Loucy (cell line): Measurements from ENCODE around the gene ALMS1.

Experiments used
- H2AFZ ChIP-seq: fragments of 200-600 bp; sonication (generic); 2 replicates; pipeline ENCODE4 v1.6.0; 2016; ENCODE audit warnings: antibody characterized with exemption, mild to moderate bottlenecking, low read length, moderate library complexity
- H3F3A ChIP-seq: fragments of 200-600 bp; 2 replicates; pipeline ENCODE4 v1.6.0; 2016; ENCODE audit warnings: antibody characterized with exemption, low read depth, mild to moderate bottlenecking
- H3K27me3 ChIP-seq: fragments of 200-600 bp; sonication (generic); 2 replicates; pipeline ENCODE4 v1.6.1; 2014; ENCODE audit warnings: low read length, mild to moderate bottlenecking; ENCODE audit not compliant: insufficient read depth, poor library complexity, severe bottlenecking
- H3K36me3 ChIP-seq: fragments of 200-600 bp; sonication (generic); 2 replicates; pipeline ENCODE4 v1.6.1; 2016; ENCODE audit warnings: low read length; ENCODE audit not compliant: insufficient read depth
- H3K4me1 ChIP-seq: fragments of 200-600 bp; sonication (generic); 2 replicates; pipeline ENCODE4 v1.5.1; 2014; ENCODE audit warnings: low read length, mild to moderate bottlenecking; ENCODE audit not compliant: insufficient read depth, poor library complexity, severe bottlenecking
- H3K4me2 ChIP-seq: fragments of 200-600 bp; sonication (generic); 2 replicates; pipeline ENCODE4 v1.6.0; 2014; ENCODE audit warnings: antibody characterized with exemption, low read length, low read depth, mild to moderate bottlenecking; ENCODE audit not compliant: poor library complexity, severe bottlenecking
- H3K4me3 ChIP-seq: fragments of 200-600 bp; sonication (generic); 2 replicates; pipeline ENCODE4 v1.5.1; 2014; ENCODE audit warnings: low read length, mild to moderate bottlenecking, mixed read lengths; ENCODE audit not compliant: poor library complexity, severe bottlenecking
- H3K79me2 ChIP-seq: fragments of 200-600 bp; sonication (generic); 2 replicates; pipeline ENCODE4 v1.6.1; 2014; ENCODE audit warnings: low read length; ENCODE audit not compliant: insufficient read depth
- H3K9ac ChIP-seq: fragments of 200-600 bp; sonication (generic); 2 replicates; pipeline ENCODE4 v1.6.0; 2014; ENCODE audit warnings: mild to moderate bottlenecking, low read depth, low read length, moderate library complexity; ENCODE audit not compliant: poor library complexity, severe bottlenecking
- H3K9me2 ChIP-seq: fragments of 200-600 bp; sonication (generic); replicated peaks from 2 replicates; pipeline ENCODE4 v1.6.1; 2016; ENCODE audit warnings: low read depth, low read length, mixed read lengths
- H3K9me3 ChIP-seq: fragments of 200-600 bp; sonication (generic); 2 replicates; pipeline ENCODE4 v1.6.1; 2014; ENCODE audit warnings: mild to moderate bottlenecking, antibody characterized with exemption, low read length, low read depth; ENCODE audit not compliant: insufficient read depth
- H4K20me1 ChIP-seq: fragments of 200-600 bp; sonication (generic); 2 replicates; pipeline ENCODE4 v1.6.0; 2014; ENCODE audit warnings: antibody characterized with exemption, low read length, mild to moderate bottlenecking; ENCODE audit not compliant: insufficient read depth, poor library complexity, severe bottlenecking
- CTCF ChIP-seq: fragments of 200-600 bp; sonication (generic); conservative IDR thresholded peaks from 2 replicates; pipeline ENCODE4 v1.5.1; 2014; ENCODE audit warnings: mild to moderate bottlenecking, antibody characterized with exemption, low read length
- EZH2phosphoT487 ChIP-seq: fragments of 200-600 bp; IDR thresholded peaks from 2 replicates; pipeline ENCODE4 v1.6.1; 2018; ENCODE audit warnings: antibody characterized with exemption, mild to moderate bottlenecking, moderate library complexity, borderline replicate concordance

The ALMS1 gene

GRCh38 chr2:73651591-73652230, 266.1 kb downstream of the ALMS1 start:
- H3K4me1 ChIP-seq = no peaks in the 10 kb centered on the region
- H3K4me2 ChIP-seq = no peak overlapping the region
- H3K36me3 ChIP-seq = no peaks in the 10 kb centered on the region
- no peak overlapping the region for H3K4me3 ChIP-seq
- no peaks in the 10 kb centered on the region for H3K9me2 ChIP-seq
- TF ChIP-seq CTCF (no peak), EZH2phosphoT487 (no peak)
- H2AFZ ChIP-seq = no peak overlapping the region
- H3F3A ChIP-seq = no peaks in the 10 kb centered on the region
- H3K9me3 ChIP-seq = no peaks in the 10 kb centered on the region
- H4K20me1 ChIP-seq = no peaks in the 10 kb centered on the region
- no peaks in the 10 kb centered on the region for H3K27me3 ChIP-seq
- no peaks in the 10 kb centered on the region for H3K79me2 ChIP-seq
- no peak overlapping the region for H3K9ac ChIP-seq

- H3K4me1 ChIP-seq = no peaks in the 10 kb centered on the region
- H2AFZ ChIP-seq = no peak overlapping the region
- H3K36me3 ChIP-seq = no peaks in the 10 kb centered on the region
- H3F3A ChIP-seq = no peaks in the 10 kb centered on the region
- no peaks in the 10 kb centered on the region for H4K20me1 ChIP-seq
- H3K79me2 ChIP-seq = no peaks in the 10 kb centered on the region
- no peaks in the 10 kb centered on the region for H3K9me2 ChIP-seq
- no peak overlapping the region for H3K4me2 ChIP-seq
- H3K27me3 ChIP-seq = no peaks in the 10 kb centered on the region
- TF ChIP-seq CTCF = no peak
- no peak for TF ChIP-seq EZH2phosphoT487
- no peak overlapping the region for H3K9ac ChIP-seq
- no peak overlapping the region for H3K4me3 ChIP-seq
- no peaks in the 10 kb centered on the region for H3K9me3 ChIP-seq
Measured at GRCh38 chr2:73652348-73652747, 266.7 kb downstream of the ALMS1 start.

- Histone ChIP-seq H3K9me2 (no peaks in the 10 kb centered on the region), H3K36me3 (no peaks in the 10 kb centered on the region), H4K20me1 (no peaks in the 10 kb centered on the region), H3F3A (no peaks in the 10 kb centered on the region), H3K79me2 (no peaks in the 10 kb centered on the region), H3K4me3 (no peak overlapping the region), H3K4me2 (no peak overlapping the region), H3K4me1 (no peaks in the 10 kb centered on the region), H3K9me3 (no peaks in the 10 kb centered on the region), H2AFZ (no peak overlapping the region), H3K9ac (no peak overlapping the region), H3K27me3 (no peaks in the 10 kb centered on the region)
- TF ChIP-seq CTCF (no peak), EZH2phosphoT487 (no peak)
Measured at GRCh38 chr2:73654175-73654574, 268.5 kb downstream of the ALMS1 start.
